GM12878 (cell line): Measurements from ENCODE around the gene PHAF1. TPM values are rescaled to one million over a fixed set of nuclear protein-coding genes. Genes with fewer than 3 reads are reported as not detected.

ENCODE experiments used
- ATAC-seq: fragments of 200-7000 bp; cut with Tn5 transposase; 3 replicates; pipeline ENCODE4 v1.9.1; 2020; ENCODE audit warnings: mild to moderate bottlenecking, moderate library complexity
- BruUV-seq: library from RNA; stranded (reverse); fragments of 400-500 nt; replicated peaks from 2 replicates; lab custom pipeline; 2021; lab: Mats Ljungman, UMichigan
- CTCF ChIA-PET: fragments of 300-600 bp; sonication (Branson Sonifier 250); formaldehyde crosslinking; extraction: SDS; loops from one replicate; lab custom pipeline; 2021; ENCODE audit warnings: inconsistent platforms; lab: Yijun Ruan, JAX
- POLR2A ChIA-PET: fragments of 350-600 bp; formaldehyde crosslinking; extraction: SDS; loops from one replicate; lab custom pipeline; 2021; ENCODE audit warnings: inconsistent platforms; lab: Charles Lee
- RAD21 ChIA-PET: fragments of 300-600 bp; sonication (Branson Sonifier 250); formaldehyde crosslinking; loops from one replicate; lab custom pipeline; 2023; ENCODE audit warnings: antibody characterized with exemption; ENCODE audit not compliant: unreplicated experiment; lab: Charles Lee
- SMC1A ChIA-PET: fragments of 300-600 bp; sonication (Branson Sonifier 250); formaldehyde crosslinking; loops from one replicate; lab custom pipeline; 2023; ENCODE audit not compliant: unreplicated experiment, uncharacterized antibody; lab: Charles Lee
- DNase-seq: peaks from one replicate; pipeline ENCODE4 v3.0.0-alpha.2; 2011; ENCODE audit warnings: low read depth, low spot score
- FAIRE-seq: peaks from 3 replicates; lab custom pipeline; 2011; peaks lifted over from hg19 to GRCh38; lab: Jason Lieb, UNC
- H2AFZ ChIP-seq: 2 replicates; pipeline ENCODE4 v1.6.0; 2011; ENCODE audit warnings: low read depth, low read length, control low read depth; ENCODE audit not compliant: control insufficient read depth
- H3K27ac ChIP-seq: 2 replicates; pipeline ENCODE4 v1.5.1; 2011; ENCODE audit warnings: control low read depth; ENCODE audit not compliant: control insufficient read depth, insufficient read depth
- H3K27me3 ChIP-seq, 2 experiments: replicated peaks in 1 of 2; 2 replicates each; pipeline versions ENCODE4 v1.6.0 to v1.6.1; 2011; ENCODE audit warnings: low read length in 1 of 2; ENCODE audit not compliant: control insufficient read depth in 2 of 2, insufficient read depth in 2 of 2
- H3K36me3 ChIP-seq, 2 experiments: 2 replicates each; pipeline ENCODE4 v1.5.1; 2011; ENCODE audit warnings: low read length in 1 of 2; ENCODE audit not compliant: control insufficient read depth in 2 of 2, insufficient read depth in 2 of 2
- H3K4me1 ChIP-seq: 2 replicates; pipeline ENCODE4 v1.6.1; 2011; ENCODE audit warnings: mild to moderate bottlenecking, low read length, moderate library complexity, mixed read lengths; ENCODE audit not compliant: control insufficient read depth, insufficient read depth
- H3K4me2 ChIP-seq: 2 replicates; pipeline ENCODE4 v1.6.0; 2011; ENCODE audit warnings: control low read depth; ENCODE audit not compliant: control insufficient read depth, insufficient read depth
- H3K4me3 ChIP-seq: fragments of 200-600 bp; sonication (generic); 2 replicates; pipeline ENCODE4 v1.5.1; 2016
- H3K79me2 ChIP-seq: 2 replicates; pipeline ENCODE4 v1.6.0; 2011; ENCODE audit warnings: low read length; ENCODE audit not compliant: control insufficient read depth, insufficient read depth
- H3K9ac ChIP-seq: 2 replicates; pipeline ENCODE4 v1.8.0; 2011; ENCODE audit warnings: low read length, control low read depth, mixed read lengths; ENCODE audit not compliant: control insufficient read depth, insufficient read depth
- H3K9me3 ChIP-seq: replicated peaks from 3 replicates; pipeline ENCODE4 v1.5.1; 2011; ENCODE audit warnings: mild to moderate bottlenecking, low read length; ENCODE audit not compliant: control insufficient read depth, insufficient read depth
- H4K20me1 ChIP-seq: 2 replicates; pipeline ENCODE4 v1.6.0; 2011; ENCODE audit not compliant: control insufficient read depth, insufficient read depth
- CEBPZ ChIP-seq: fragments of 150-350 bp; IDR thresholded peaks from 2 replicates; pipeline ENCODE4 v1.6.1; 2016; ENCODE audit warnings: low read depth, low read length
- CREB1 ChIP-seq: IDR thresholded peaks from 2 replicates; pipeline ENCODE4 v1.6.1; 2012; ENCODE audit warnings: low read depth, mild to moderate bottlenecking, inconsistent platforms
- FOXM1 ChIP-seq: IDR thresholded peaks from 2 replicates; pipeline ENCODE4 v1.6.1; 2012; ENCODE audit warnings: low read depth, mild to moderate bottlenecking, inconsistent platforms, low read length, moderate library complexity
- GABPA ChIP-seq: IDR thresholded peaks from 2 replicates; pipeline ENCODE4 v1.6.1; 2014; ENCODE audit warnings: antibody characterized with exemption, low read depth, mild to moderate bottlenecking, inconsistent platforms
- POLR2AphosphoS5 ChIP-seq: IDR thresholded peaks from 2 replicates; pipeline ENCODE4 v1.6.1; 2011; ENCODE audit warnings: mild to moderate bottlenecking, low read length, inconsistent platforms
- USF1 ChIP-seq: IDR thresholded peaks from 2 replicates; pipeline ENCODE4 v1.6.1; 2011; ENCODE audit warnings: borderline replicate concordance, low read depth, mild to moderate bottlenecking, moderate library complexity, mixed read lengths, low read length; ENCODE audit not compliant: insufficient read depth; ENCODE audit errors: extremely low read length
- ZBTB4 ChIP-seq: fragments of 450-650 bp; formaldehyde crosslinking; IDR thresholded peaks from 2 replicates; pipeline ENCODE4 v1.4.0; 2022; ENCODE audit warnings: mild to moderate bottlenecking, moderate library complexity
- WGBS: methylation state at CpG from one replicate; pipeline ENCODE4 v1.1.6; 2016; ENCODE audit warnings: low lambda C conversion rate; ENCODE audit not compliant: insufficient replicate concordance, insufficient coverage; ENCODE audit errors: missing lambda C conversion rate; 5-methylcytosine and 5-hydroxymethylcytosine counted together
- in situ Hi-C: fragments of 300-500 bp; cut with MboI; formaldehyde crosslinking; loops from 9 replicates; pipeline ENCODE4 v1.14.3; 2018; ENCODE audit warnings: mixed read lengths
- intact Hi-C: fragments of 100-400 bp; cut with micrococcal nuclease; formaldehyde crosslinking; loops from one replicate; pipeline ENCODE4 v1.14.2; 2022; ENCODE audit not compliant: unreplicated experiment
- polyA plus RNA-seq, 11 experiments: library from polyadenylated mRNA; depleted of rRNA in 4 of 11; unstranded in 6 of 11; stranded (reverse) in 5 of 11; fragments of >200 nt; fragmentation: Nextera tagmentation in 4 of 11; fragmentation: Illumina TruSeq in 1 of 11; extraction: Ambion mirVana in 4 of 11; extraction: Trizol in 1 of 11; gene quantifications; 1 replicate in 1 of 11; 2 replicates in 10 of 11; pipeline versions ENCODE4 v1.2.1 to v1.2.3, GENCODE V29; 2011 to 2016; ENCODE audit warnings: inconsistent platforms in 2 of 11, missing spikeins in 2 of 11, low read depth in 1 of 11
- total RNA-seq, 4 experiments: library from RNA; depleted of rRNA in 3 of 4; stranded (reverse); fragments of >200 nt in 3 of 4; fragmentation: Illumina TruSeq in 1 of 4; extraction: Trizol in 1 of 4; gene quantifications; 2 replicates each; pipeline versions ENCODE4 v1.2.1 to v1.2.3, GENCODE V29; 2013 to 2021

Gene PHAF1
- total and polyA plus RNA-seq, 10 of the 15 experiments (the other 5 are each of a cell fraction or from before 2014, with no cell fraction given) = 4.5 to 20.9 (median 14.9) TPM

GRCh38 chr16:67192781-67193361 lies 83.1 kb downstream of the PHAF1 start:
- peak; percentile 37 for ATAC-seq
- H3K27ac ChIP-seq = peak overlapping the region; percentile 79
- ChIA-PET CTCF (interaction anchor here (0.6 to 1.8 kb wide), 9 partner anchors 18 to 239 kb away, joined by 3 to 11 read pairs (median 4); partner anchors contain the start of genes FBXL8, TMEM208 and TRADD), RAD21 (interaction anchor here (0.8 to 1.7 kb wide), 6 partner anchors 9 to 54 kb away, joined by 3 to 7 read pairs (median 4); partner anchors contain the start of genes FHOD1, NOL3 and TMEM208), POLR2A (interaction anchor here (0.6 to 4.7 kb wide), 7 partner anchors 9 to 34 kb away, joined by 3 to 22 read pairs (median 3); partner anchors contain the start of gene TMEM208), SMC1A (interaction anchor here (0.8 to 2.1 kb wide), 4 partner anchors 52 to 175 kb away, joined by 3 to 9 read pairs (median 3); partner anchors contain the start of gene PHAF1)
- in situ Hi-C loops (no loop called here), intact Hi-C loops (loop anchor here (2.0 kb wide), 1 partner anchor 54 kb away; the partner anchor contains the start of gene FHOD1)
- no peak overlapping the region for H2AFZ ChIP-seq
- 2% methylated on average over 17 of the region's 17 CpGs for WGBS
- peaks cover 14 to 26% of the 10 kb centered on the region in 2 experiments for H3K36me3 ChIP-seq
- peak overlapping the region; percentile 95 for H3K4me2 ChIP-seq
- peaks cover 8% of the 10 kb centered on the region for H3K4me1 ChIP-seq
- H3K9ac ChIP-seq = peak overlapping the region; percentile 97
- H3K27me3 ChIP-seq = no peaks in the 10 kb centered on the region
- H3K79me2 ChIP-seq = peaks cover 23% of the 10 kb centered on the region
- BruUV-seq = no TSS peak
- TF ChIP-seq CEBPZ (no peak), POLR2AphosphoS5 (0 out of 2 replicates have a peak, but pooled peaks have one; percentile 44), ZBTB4 (CRISPR knock-in tag) (no peak), CREB1 (peak; percentile 35; the same call in 1 of the 2 replicates), FOXM1 (no peak), GABPA (no peak), USF1 (no peak)
- H3K4me3 ChIP-seq = peak overlapping the region; percentile 99
- peaks cover 7% of the 10 kb centered on the region for H4K20me1 ChIP-seq
- no peaks in the 10 kb centered on the region for H3K9me3 ChIP-seq
- FAIRE-seq = peak; percentile 18
- no peak for DNase-seq
